IMR-90 (cell line): ENCODE results near the gene DARS1. TPM values are rescaled to one million over a fixed set of nuclear protein-coding genes. Genes with fewer than 3 reads are reported as not detected.
A peak's percentile ranks its signal among the peaks of the same experiment; 100 is the strongest.

Source experiments
- ATAC-seq: fragments of 200-7000 bp; cut with Tn5 transposase; 2 replicates; pipeline ENCODE4 v1.9.1; 2020; ENCODE audit warnings: low read depth, mild to moderate bottlenecking, moderate library complexity
- BruUV-seq: library from RNA; stranded (reverse); fragments of 400-500 nt; replicated peaks from 2 replicates; lab custom pipeline; 2021; lab: Mats Ljungman, UMichigan
- CTCF ChIA-PET: fragments of 300-600 bp; formaldehyde crosslinking; extraction: SDS; loops from one replicate; lab custom pipeline; 2021; ENCODE audit warnings: antibody characterized with exemption; lab: Yijun Ruan, JAX
- POLR2A ChIA-PET: fragments of 300-600 bp; sonication (Branson Sonifier 250); formaldehyde crosslinking; loops from one replicate; lab custom pipeline; 2022; ENCODE audit warnings: antibody characterized with exemption; ENCODE audit not compliant: unreplicated experiment; lab: Charles Lee
- DNase-seq: peaks from one replicate; pipeline ENCODE4 v3.0.0; 2013
- H2AFZ ChIP-seq: replicated peaks from 2 replicates; pipeline ENCODE3; 2013; ENCODE audit warnings: low read length, mild to moderate bottlenecking; ENCODE audit not compliant: poor library complexity
- H2AK5ac ChIP-seq: 2 replicates; pipeline ENCODE4 v1.6.1; 2013; ENCODE audit warnings: low read depth, low read length, inconsistent platforms
- H2AK9ac ChIP-seq: replicated peaks from 2 replicates; pipeline ENCODE3; 2013; ENCODE audit warnings: mild to moderate bottlenecking, low read depth, low read length, moderate library complexity; ENCODE audit not compliant: poor library complexity
- H2BK120ac ChIP-seq: 2 replicates; pipeline ENCODE4 v1.6.1; 2013; ENCODE audit warnings: low read depth, low read length, inconsistent platforms
- H2BK15ac ChIP-seq: 3 replicates; pipeline ENCODE4 v1.6.1; 2013; ENCODE audit warnings: low read depth, low read length, inconsistent platforms
- H2BK20ac ChIP-seq: 2 replicates; pipeline ENCODE4 v1.6.1; 2013; ENCODE audit warnings: low read depth, mild to moderate bottlenecking, inconsistent platforms, low read length, moderate library complexity
- H2BK5ac ChIP-seq: 2 replicates; pipeline ENCODE4 v1.6.1; 2013; ENCODE audit warnings: mild to moderate bottlenecking, low read depth, low read length, inconsistent platforms; ENCODE audit not compliant: poor library complexity, severe bottlenecking
- H3K14ac ChIP-seq: replicated peaks from 2 replicates; pipeline ENCODE4 v1.6.1; 2013; ENCODE audit warnings: low read depth, low read length, inconsistent platforms
- H3K18ac ChIP-seq: 2 replicates; pipeline ENCODE4 v1.6.1; 2013; ENCODE audit warnings: low read depth, low read length, control low read depth
- H3K23ac ChIP-seq: 2 replicates; pipeline ENCODE4 v1.6.1; 2013; ENCODE audit warnings: low read depth, low read length, inconsistent platforms
- H3K27ac ChIP-seq: 2 replicates; pipeline ENCODE4 v1.5.1; 2013; ENCODE audit warnings: mild to moderate bottlenecking, control low read depth, low read length; ENCODE audit not compliant: insufficient read depth
- H3K27me3 ChIP-seq: 2 replicates; pipeline ENCODE4 v1.6.1; 2013; ENCODE audit warnings: low read length; ENCODE audit not compliant: control insufficient read depth, insufficient read depth
- H3K36me3 ChIP-seq: 2 replicates; pipeline ENCODE4 v1.6.1; 2013; ENCODE audit warnings: low read length, mixed read lengths; ENCODE audit not compliant: control insufficient read depth, insufficient read depth
- H3K4ac ChIP-seq: 2 replicates; pipeline ENCODE4 v1.6.1; 2013; ENCODE audit warnings: low read depth, low read length, inconsistent platforms
- H3K4me1 ChIP-seq: 2 replicates; pipeline ENCODE4 v1.6.1; 2013; ENCODE audit warnings: low read length, mixed read lengths; ENCODE audit not compliant: control insufficient read depth, insufficient read depth
- H3K4me2 ChIP-seq: 2 replicates; pipeline ENCODE4 v1.6.1; 2013; ENCODE audit warnings: low read depth, mild to moderate bottlenecking, control low read depth, low read length, moderate library complexity
- H3K4me3 ChIP-seq: 2 replicates; pipeline ENCODE4 v1.5.1; 2013; ENCODE audit warnings: low read depth, mild to moderate bottlenecking, control low read depth, low read length, moderate library complexity; ENCODE audit not compliant: insufficient read depth
- H3K56ac ChIP-seq: 2 replicates; pipeline ENCODE4 v1.6.1; 2013; ENCODE audit warnings: low read length, inconsistent platforms; ENCODE audit not compliant: insufficient read depth; ENCODE audit errors: extremely low read depth
- H3K79me1 ChIP-seq, 2 experiments: 2 replicates each; pipeline ENCODE4 v1.6.1; 2013; ENCODE audit warnings: low read length in 2 of 2, inconsistent platforms in 1 of 2, low read depth in 1 of 2
- H3K9ac ChIP-seq: 2 replicates; pipeline ENCODE4 v1.6.1; 2013; ENCODE audit warnings: low read depth, low read length, control low read depth
- H3K9me1 ChIP-seq: 2 replicates; pipeline ENCODE4 v1.6.1; 2013; ENCODE audit warnings: low read length, inconsistent platforms; ENCODE audit not compliant: insufficient read depth
- H3K9me3 ChIP-seq: 2 replicates; pipeline ENCODE4 v1.6.1; 2013; ENCODE audit warnings: low read length; ENCODE audit not compliant: control insufficient read depth, insufficient read depth
- H4K20me1 ChIP-seq: 2 replicates; pipeline ENCODE4 v1.6.1; 2013; ENCODE audit warnings: low read length, inconsistent platforms; ENCODE audit not compliant: insufficient read depth
- H4K5ac ChIP-seq: 2 replicates; pipeline ENCODE4 v1.6.1; 2013; ENCODE audit warnings: mild to moderate bottlenecking, low read depth, low read length, control low read depth
- H4K8ac ChIP-seq, 2 experiments: 2 replicates each; pipeline ENCODE4 v1.6.1; 2013; ENCODE audit warnings: low read depth in 2 of 2, low read length in 2 of 2, control low read depth in 1 of 2, inconsistent platforms in 1 of 2
- H4K91ac ChIP-seq: 2 replicates; pipeline ENCODE4 v1.6.1; 2013; ENCODE audit warnings: low read depth, low read length, inconsistent platforms; ENCODE audit not compliant: insufficient read depth
- BHLHE40 ChIP-seq: fragments of 150-350 bp; IDR thresholded peaks from 2 replicates; pipeline ENCODE4 v1.6.1; 2016; ENCODE audit warnings: mild to moderate bottlenecking, low read depth, low read length
- MXI1 ChIP-seq: IDR thresholded peaks from 2 replicates; pipeline ENCODE4 v1.6.1; 2012; ENCODE audit warnings: low read depth, mild to moderate bottlenecking, low read length, moderate library complexity, borderline replicate concordance
- POLR2A ChIP-seq: IDR thresholded peaks from 2 replicates; pipeline ENCODE4 v1.6.1; 2012; ENCODE audit warnings: mild to moderate bottlenecking, low read depth, low read length
- WGBS, 2 experiments: methylation state at CpG; one replicate each; pipeline versions ENCODE4 v1.1.5 to v1.1.7; 2013; ENCODE audit warnings: missing lambda C conversion rate in 2 of 2; ENCODE audit not compliant: insufficient read length in 1 of 2; ENCODE audit errors: extremely low coverage in 2 of 2; 5-methylcytosine and 5-hydroxymethylcytosine counted together
- dilution Hi-C: fragments of 300-500 bp; cut with HindIII; formaldehyde crosslinking; loops from one replicate; pipeline ENCODE4 v1.14.3; 2018; ENCODE audit warnings: low sequenced_read_pairs; ENCODE audit not compliant: unreplicated experiment
- in situ Hi-C: fragments of 300-500 bp; cut with MboI; formaldehyde crosslinking; loops from 3 replicates; pipeline ENCODE4 v1.14.3; 2019; ENCODE audit warnings: low sequenced_read_pairs, inconsistent platforms, mixed read lengths
- intact Hi-C: fragments of 100-400 bp; cut with micrococcal nuclease; formaldehyde crosslinking; loops from 2 replicates; pipeline ENCODE4 v1.10.0; 2022
- polyA plus RNA-seq, 3 experiments: library from polyadenylated mRNA; depleted of rRNA; stranded (reverse); fragments of >200 nt; gene quantifications; 2 replicates each; pipeline ENCODE4 v1.2.3, GENCODE V29; 2012; ENCODE audit warnings: low replicate concordance in 1 of 3
- total RNA-seq: library from RNA; depleted of rRNA; stranded (reverse); fragments of >200 nt; gene quantifications from 2 replicates; pipeline ENCODE4 v1.2.3, GENCODE V29; 2012

DARS1 gene
- total and polyA plus RNA-seq, 2 of the 4 experiments (the other 2 are of a cell fraction) = 56.5 to 66.5 TPM

- 0% methylated on average over 16 of the region's 26 CpGs; no CpG with 5 or more reads in 1 of the 2 experiments for WGBS, 2 experiments
- peak; percentile 67 for ATAC-seq
- Histone ChIP-seq H2BK5ac (no peak overlapping the region), H4K91ac (no peak overlapping the region), H3K9me3 (no peaks in the 10 kb centered on the region), H4K5ac (no peak overlapping the region), H3K23ac (no peak overlapping the region), H3K4ac (peak overlapping the region; percentile 11; the same call in 1 of the 2 replicates), H3K27me3 (no peaks in the 10 kb centered on the region), H2AFZ (peak overlapping the region; percentile 95), H3K4me1 (peaks cover 4% of the 10 kb centered on the region; the same call in 1 of the 2 replicates), H3K18ac (no peak overlapping the region), H2AK9ac (peak overlapping the region; percentile 84), H4K8ac (peak overlapping the region in 1 of 2 experiments; percentile 26; a peak in 1 of 4 replicates), H2BK15ac (no peak overlapping the region), H4K20me1 (no peaks in the 10 kb centered on the region), H3K4me3 (peak overlapping the region; percentile 67), H3K4me2 (peak overlapping the region; percentile 87), H3K79me1 (peaks cover 2 to 25% of the 10 kb centered on the region in 2 experiments), H2BK120ac (no peak overlapping the region), H3K27ac (peak overlapping the region; percentile 41), H3K36me3 (peaks cover 6% of the 10 kb centered on the region; the same call in 1 of the 2 replicates), H2AK5ac (no peak overlapping the region), H3K56ac (no peak overlapping the region; the same call in 1 of the 2 replicates), H2BK20ac (no peak overlapping the region), H3K14ac (0 out of 2 replicates have a peak overlapping the region, but pooled peaks have one; percentile 29), H3K9ac (peak overlapping the region; percentile 48), H3K9me1 (no peaks in the 10 kb centered on the region)
- no TSS peak for BruUV-seq
- POLR2A ChIA-PET = interaction anchor here (0.5 to 0.6 kb wide), 2 partner anchors 38 to 416 kb away, joined by 3 to 9 read pairs; no protein-coding TSS in a partner anchor
- CTCF ChIA-PET = interaction anchor here (0.7 kb wide), 1 partner anchor 10 kb away, joined by 4 read pairs; no protein-coding TSS in a partner anchor
- in situ Hi-C loops (no loop called here), intact Hi-C loops (no loop called here), dilution Hi-C loops (no loop called here)
- TF ChIP-seq POLR2A = no peak; the same call in 1 of the 2 replicates
- TF ChIP-seq MXI1 = peak; percentile 40; the same call in 1 of the 2 replicates
- peak; percentile 80 for TF ChIP-seq BHLHE40
- peak; percentile 60 for DNase-seq
Measured at GRCh38 chr2:135875491-135876065, 109.8 kb downstream of the DARS1 start.
